ENCODE measurements around the gene TBX15.

DNA sequence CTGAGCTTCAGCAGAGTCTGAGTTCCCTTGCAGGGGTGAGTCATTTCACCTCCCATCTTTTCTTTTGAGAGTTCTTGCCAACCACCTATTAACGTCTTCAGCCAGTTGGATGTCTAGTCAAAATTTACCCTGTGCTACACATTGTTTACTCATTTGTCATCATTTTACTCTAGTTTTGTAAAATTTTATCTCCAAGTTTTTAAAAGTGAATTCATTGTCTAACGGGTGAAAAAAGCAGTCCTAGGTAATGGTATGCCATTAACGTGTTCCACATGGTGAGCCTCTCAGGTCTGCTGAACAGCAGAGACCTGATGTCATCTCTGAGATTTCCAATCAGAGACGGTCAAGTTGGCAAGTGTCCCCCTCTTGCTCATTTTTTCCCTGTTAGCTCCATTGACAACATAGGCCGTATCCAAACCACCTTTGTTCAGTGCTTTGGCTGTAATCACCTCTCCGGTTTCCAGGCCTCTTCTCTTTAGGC, 85.4 kb downstream of the TBX15 start:
- TF ChIP-seq, protein P1, sequence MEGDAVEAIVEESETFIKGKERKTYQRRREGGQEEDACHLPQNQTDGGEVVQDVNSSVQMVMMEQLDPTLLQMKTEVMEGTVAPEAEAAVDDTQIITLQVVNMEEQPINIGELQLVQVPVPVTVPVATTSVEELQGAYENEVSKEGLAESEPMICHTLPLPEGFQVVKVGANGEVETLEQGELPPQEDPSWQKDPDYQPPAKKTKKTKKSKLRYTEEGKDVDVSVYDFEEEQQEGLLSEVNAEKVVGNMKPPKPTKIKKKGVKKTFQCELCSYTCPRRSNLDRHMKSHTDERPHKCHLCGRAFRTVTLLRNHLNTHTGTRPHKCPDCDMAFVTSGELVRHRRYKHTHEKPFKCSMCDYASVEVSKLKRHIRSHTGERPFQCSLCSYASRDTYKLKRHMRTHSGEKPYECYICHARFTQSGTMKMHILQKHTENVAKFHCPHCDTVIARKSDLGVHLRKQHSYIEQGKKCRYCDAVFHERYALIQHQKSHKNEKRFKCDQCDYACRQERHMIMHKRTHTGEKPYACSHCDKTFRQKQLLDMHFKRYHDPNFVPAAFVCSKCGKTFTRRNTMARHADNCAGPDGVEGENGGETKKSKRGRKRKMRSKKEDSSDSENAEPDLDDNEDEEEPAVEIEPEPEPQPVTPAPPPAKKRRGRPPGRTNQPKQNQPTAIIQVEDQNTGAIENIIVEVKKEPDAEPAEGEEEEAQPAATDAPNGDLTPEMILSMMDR (IDR thresholded peaks at IDR 0.05), result no peak
- TF ChIP-seq POLR2AphosphoS5 (IDR thresholded peaks at IDR 0.05), result no peak
- no peak for TF ChIP-seq POLR2A (IDR thresholded peaks at IDR 0.05)
- no peak for TF ChIP-seq EP300 (IDR thresholded peaks at IDR 0.05; ENCODE audit: low read depth)
